SK-N-SH (cell line): ENCODE measurements around the gene TJAP1. TPM values are rescaled to one million over a fixed set of nuclear protein-coding genes. Genes with fewer than 3 reads are reported as not detected.

Experiments
- CTCF ChIA-PET: fragments of 300-600, 350-600 bp; formaldehyde crosslinking; extraction: SDS; loops from one replicate; lab custom pipeline; 2021; lab: Yijun Ruan, JAX
- POLR2A ChIA-PET: fragments of 350-600 bp; sonication (Branson Sonifier 250); formaldehyde crosslinking; extraction: SDS; loops from one replicate; lab custom pipeline; 2020; ENCODE audit warnings: antibody characterized with exemption, inconsistent platforms; lab: Yijun Ruan, JAX
- DNase-seq: peaks from one replicate; pipeline ENCODE4 v3.0.0; 2012
- H2AFZ ChIP-seq: fragments of 200-600 bp; sonication (generic); 2 replicates; pipeline ENCODE4 v1.8.1; 2016; ENCODE audit warnings: antibody characterized with exemption, mild to moderate bottlenecking, low read depth
- H3F3A ChIP-seq: fragments of 200-600 bp; sonication (generic); replicated peaks from 2 replicates; pipeline ENCODE3; 2016; ENCODE audit warnings: antibody characterized with exemption, mild to moderate bottlenecking; ENCODE audit not compliant: insufficient read depth
- H3K27ac ChIP-seq, 2 experiments: fragments of 200-500 bp in 1 of 2; fragments of 200-600 bp in 1 of 2; sonication (Bioruptor generic) in 1 of 2; sonication (generic), shearing (Covaris generic) in 1 of 2; 2 replicates each; pipeline versions ENCODE4 v1.5.1 to v1.6.1; 2014 to 2016; ENCODE audit warnings: low read depth in 2 of 2, inconsistent platforms in 1 of 2, low read length in 1 of 2, mild to moderate bottlenecking in 1 of 2, mixed read lengths in 1 of 2
- H3K27me3 ChIP-seq: fragments of 200-600 bp; sonication (generic), shearing (Covaris generic); 2 replicates; pipeline ENCODE4 v1.6.1; 2016; ENCODE audit warnings: mixed run types; ENCODE audit not compliant: insufficient read depth
- H3K36me3 ChIP-seq, 2 experiments: fragments of 200-500 bp in 1 of 2; fragments of 200-600 bp in 1 of 2; sonication (Bioruptor generic) in 1 of 2; sonication (generic) in 1 of 2; replicated peaks in 1 of 2; 2 replicates each; pipeline versions ENCODE3 to v1.5.1; 2014 to 2016; ENCODE audit warnings: low read length in 1 of 2, mild to moderate bottlenecking in 1 of 2; ENCODE audit not compliant: insufficient read depth in 2 of 2, control insufficient read depth in 1 of 2
- H3K4me1 ChIP-seq, 2 experiments: fragments of 200-500 bp in 1 of 2; fragments of 200-600 bp in 1 of 2; sonication (Bioruptor generic) in 1 of 2; sonication (generic), shearing (Covaris generic) in 1 of 2; 2 replicates each; pipeline versions ENCODE4 v1.5.1 to v1.6.1; 2014 to 2016; ENCODE audit warnings: low read depth in 1 of 2, low read length in 1 of 2, mixed run types in 1 of 2; ENCODE audit not compliant: insufficient read depth in 2 of 2, control insufficient read depth in 1 of 2
- H3K4me2 ChIP-seq: fragments of 200-600 bp; sonication (generic), shearing (Covaris generic); 2 replicates; pipeline ENCODE4 v1.6.1; 2017; ENCODE audit warnings: mixed run types
- H3K4me3 ChIP-seq, 2 experiments: fragments of 200-500 bp in 1 of 2; fragments of 200-600 bp in 1 of 2; sonication (Bioruptor generic) in 1 of 2; sonication (generic), shearing (Covaris generic) in 1 of 2; 2 replicates each; pipeline versions ENCODE4 v1.5.1 to v1.8.1; 2014 to 2016; ENCODE audit warnings: low read depth in 2 of 2, inconsistent platforms in 1 of 2, low read length in 1 of 2, mild to moderate bottlenecking in 1 of 2, mixed read lengths in 1 of 2, moderate library complexity in 1 of 2
- H3K79me2 ChIP-seq: fragments of 200-600 bp; sonication (generic); 2 replicates; pipeline ENCODE4 v1.8.1; 2017; ENCODE audit warnings: mild to moderate bottlenecking; ENCODE audit not compliant: insufficient read depth
- H3K9ac ChIP-seq: fragments of 200-600 bp; sonication (generic); 2 replicates; pipeline ENCODE4 v1.6.1; 2017; ENCODE audit warnings: mixed run types
- H3K9me2 ChIP-seq: fragments of 200-600 bp; sonication (generic); 2 replicates; pipeline ENCODE4 v1.6.1; 2017; ENCODE audit warnings: mixed run types
- H3K9me3 ChIP-seq: fragments of 200-600 bp; sonication (generic); 2 replicates; pipeline ENCODE4 v1.6.1; 2017; ENCODE audit warnings: mixed run types, mild to moderate bottlenecking, moderate library complexity
- H4K20me1 ChIP-seq: fragments of 200-600 bp; sonication (generic); 2 replicates; pipeline ENCODE4 v1.6.1; 2017; ENCODE audit warnings: mild to moderate bottlenecking, mixed run types; ENCODE audit not compliant: insufficient read depth
- CTCF ChIP-seq: fragments of 200-600 bp; sonication (generic); IDR thresholded peaks from 2 replicates; pipeline ENCODE4 v1.6.1; 2017; ENCODE audit warnings: antibody characterized with exemption, mild to moderate bottlenecking, moderate library complexity
- ELF1 ChIP-seq: IDR thresholded peaks from 2 replicates; pipeline ENCODE4 v1.4.0; 2012
- EZH2phosphoT487 ChIP-seq: fragments of 200-600 bp; sonication (generic); IDR thresholded peaks from 2 replicates; pipeline ENCODE4 v1.6.1; 2017; ENCODE audit warnings: low read depth, mixed run types, mild to moderate bottlenecking, antibody characterized with exemption, moderate library complexity, borderline replicate concordance
- FOSL2 ChIP-seq: IDR thresholded peaks from 2 replicates; pipeline ENCODE4 v1.4.0; 2012; ENCODE audit warnings: low read depth, mild to moderate bottlenecking, moderate library complexity, borderline replicate concordance
- FOXM1 ChIP-seq: IDR thresholded peaks from 2 replicates; pipeline ENCODE4 v1.4.0; 2012; ENCODE audit warnings: low read depth, mild to moderate bottlenecking
- GABPA ChIP-seq: IDR thresholded peaks from 2 replicates; pipeline ENCODE4 v1.4.0; 2012; ENCODE audit warnings: low read depth, mild to moderate bottlenecking
- IRF3 ChIP-seq: fragments of 150-350 bp; IDR thresholded peaks from 2 replicates; pipeline ENCODE4 v1.6.1; 2016; ENCODE audit warnings: mild to moderate bottlenecking, low read depth, low read length
- JUND ChIP-seq: IDR thresholded peaks from 2 replicates; pipeline ENCODE4 v1.4.0; 2012
- MAX ChIP-seq: IDR thresholded peaks from 2 replicates; pipeline ENCODE4 v1.4.0; 2012; ENCODE audit warnings: low read depth
- MXI1 ChIP-seq: IDR thresholded peaks from 2 replicates; pipeline ENCODE4 v1.6.1; 2012; ENCODE audit warnings: mild to moderate bottlenecking, low read depth, low read length, improper control_type of control experiment
- NRF1 ChIP-seq: IDR thresholded peaks from 2 replicates; pipeline ENCODE4 v1.6.1; 2012; ENCODE audit warnings: low read depth, mild to moderate bottlenecking, low read length
- POLR2AphosphoS5 ChIP-seq: IDR thresholded peaks from 2 replicates; pipeline ENCODE4 v1.6.1; 2012; ENCODE audit warnings: low read depth, low read length
- RAD21 ChIP-seq: IDR thresholded peaks from 2 replicates; pipeline ENCODE4 v1.6.1; 2012; ENCODE audit warnings: mild to moderate bottlenecking, low read length
- RFX5 ChIP-seq: IDR thresholded peaks from 2 replicates; pipeline ENCODE4 v1.6.1; 2012; ENCODE audit warnings: mild to moderate bottlenecking, improper control_type of control experiment, low read length
- SMC3 ChIP-seq: IDR thresholded peaks from 2 replicates; pipeline ENCODE4 v1.6.1; 2012; ENCODE audit warnings: low read depth, low read length, improper control_type of control experiment
- TAF1 ChIP-seq: IDR thresholded peaks from 2 replicates; pipeline ENCODE4 v1.6.1; 2012; ENCODE audit warnings: low read depth, mild to moderate bottlenecking, low read length, moderate library complexity, borderline replicate concordance
- TEAD4 ChIP-seq: IDR thresholded peaks from 2 replicates; pipeline ENCODE4 v1.4.0; 2012; ENCODE audit warnings: mild to moderate bottlenecking, borderline replicate concordance; ENCODE audit not compliant: insufficient read depth
- USF2 ChIP-seq: fragments of 150-350 bp; IDR thresholded peaks from 2 replicates; pipeline ENCODE4 v1.6.1; 2017; ENCODE audit warnings: antibody characterized with exemption, low read length, low read depth, borderline replicate concordance
- YY1 ChIP-seq: IDR thresholded peaks from 2 replicates; pipeline ENCODE4 v1.4.0; 2012; ENCODE audit warnings: low read depth, mild to moderate bottlenecking
- WGBS: methylation state at CpG from one replicate; pipeline ENCODE4 v1.1.6; 2017; ENCODE audit warnings: low lambda C conversion rate; 5-methylcytosine and 5-hydroxymethylcytosine counted together
- polyA plus RNA-seq, 3 experiments: library from polyadenylated mRNA; depleted of rRNA; stranded (reverse); fragments of >200 nt; gene quantifications; 2 replicates each; pipeline ENCODE4 v1.2.3, GENCODE V29; 2012

TJAP1 gene
- polyA plus RNA-seq, 1 of the 3 experiments (the other 2 are of a cell fraction) = 39.5 TPM

GRCh38 chr6:43541774-43542471 is 64.6 kb downstream of the TJAP1 start:
- Histone ChIP-seq H3K27ac (no peak overlapping the region), H3K27me3 (no peaks in the 10 kb centered on the region), H3K4me2 (no peak overlapping the region), H3K4me3 (no peak overlapping the region), H3K79me2 (no peaks in the 10 kb centered on the region), H3K9me3 (no peaks in the 10 kb centered on the region), H4K20me1 (no peaks in the 10 kb centered on the region), H3F3A (no peaks in the 10 kb centered on the region), H3K36me3 (peaks cover 50 to 62% of the 10 kb centered on the region in 2 experiments), H2AFZ (no peak overlapping the region), H3K9ac (no peak overlapping the region), H3K9me2 (no peaks in the 10 kb centered on the region), H3K4me1 (no peaks in the 10 kb centered on the region)
- CTCF ChIA-PET = interaction anchor here (1.0 to 1.1 kb wide), 2 partner anchors 8 to 45 kb away, joined by 3 read pairs; no protein-coding TSS in a partner anchor
- TF ChIP-seq EZH2phosphoT487 = no peak
- TF ChIP-seq RFX5 = no peak
- TF ChIP-seq TEAD4 = no peak
- TF ChIP-seq ELF1 = no peak
- no peak for TF ChIP-seq YY1
- no peak for TF ChIP-seq CTCF
- no peak for TF ChIP-seq NRF1
- no peak for TF ChIP-seq POLR2AphosphoS5
- TF ChIP-seq RAD21 = no peak
- no peak for TF ChIP-seq MXI1
- 95% methylated on average over 8 of the region's 8 CpGs for WGBS
- DNase-seq = no peak
- POLR2A ChIA-PET = no interaction called here

GRCh38 chr6:43544461-43544860 is 67.1 kb downstream of the TJAP1 start:
- POLR2A ChIA-PET = no interaction called here

More at GRCh38 chr6:43544461-43544860, 67.1 kb downstream of the TJAP1 start:
- Histone ChIP-seq H3K27me3 (no peaks in the 10 kb centered on the region), H3K36me3 (peaks cover 66 to 68% of the 10 kb centered on the region in 2 experiments), H2AFZ (no peak overlapping the region), H3K4me1 (no peaks in the 10 kb centered on the region), H3K9me2 (no peaks in the 10 kb centered on the region), H3K79me2 (no peaks in the 10 kb centered on the region), H3K9me3 (no peaks in the 10 kb centered on the region), H4K20me1 (no peaks in the 10 kb centered on the region), H3K27ac (no peak overlapping the region), H3F3A (no peaks in the 10 kb centered on the region), H3K4me3 (no peak overlapping the region), H3K9ac (no peak overlapping the region), H3K4me2 (no peak overlapping the region)
- TF ChIP-seq SMC3 (no peak), FOXM1 (no peak), IRF3 (no peak), TAF1 (no peak), MXI1 (no peak), JUND (no peak), USF2 (no peak), GABPA (no peak), MAX (no peak), FOSL2 (no peak), ELF1 (no peak), RAD21 (no peak)
- CTCF ChIA-PET = interaction anchor here (1.4 kb wide), 1 partner anchor 9 kb away, joined by 3 read pairs; no protein-coding TSS in a partner anchor
- no peak for DNase-seq
- 86% methylated on average over 4 of the region's 4 CpGs for WGBS
